K562 (cell line): ENCODE data around the gene RNF151. TPM values are rescaled to one million over a fixed set of nuclear protein-coding genes. Genes with fewer than 3 reads are reported as not detected.

ENCODE experiments used
- ATAC-seq: fragments of 200-7000 bp; cut with Tn5 transposase; 3 replicates; pipeline ENCODE4 v1.9.1; 2020; ENCODE audit warnings: moderate library complexity
- BruUV-seq: library from RNA; stranded (reverse); fragments of 400-500 nt; replicated peaks from 2 replicates; lab custom pipeline; 2021; lab: Mats Ljungman, UMichigan
- CTCF ChIA-PET: fragments of 300-600 bp; formaldehyde crosslinking; extraction: SDS; loops from one replicate; lab custom pipeline; 2021; ENCODE audit warnings: low intra/inter-chr PET ratio; lab: Yijun Ruan, JAX
- POLR2A ChIA-PET: fragments of 300-600, 350-650 bp; sonication (Branson Sonifier 250); formaldehyde crosslinking; extraction: SDS; loops from one replicate; lab custom pipeline; 2021; ENCODE audit warnings: antibody characterized with exemption, inconsistent platforms; lab: Yijun Ruan, JAX
- DNase-seq, 4 experiments: peaks; one replicate each; pipeline versions ENCODE4 v3.0.0 to v3.0.0-alpha.2; 2011 to 2018; ENCODE audit warnings: low spot score in 3 of 4, mixed read lengths in 3 of 4; ENCODE audit errors: extremely low read depth in 1 of 4
- FAIRE-seq: peaks from 2 replicates; lab custom pipeline; 2011; peaks lifted over from hg19 to GRCh38; lab: Jason Lieb, UNC
- H2AFZ ChIP-seq: 2 replicates; pipeline ENCODE4 v1.6.0; 2011; ENCODE audit warnings: low read depth, low read length, control low read depth, inconsistent platforms
- H3K27ac ChIP-seq: fragments of 200-600 bp; 3 replicates; pipeline ENCODE4 v1.8.0; 2011; ENCODE audit warnings: low read depth, mild to moderate bottlenecking, control low read depth, inconsistent platforms, low read length, moderate library complexity, mixed read lengths; ENCODE audit errors: extremely low read depth
- H3K27me3 ChIP-seq, 2 experiments: fragments of 300-600 bp in 1 of 2; 2 replicates in 1 of 2; 3 replicates in 1 of 2; pipeline versions ENCODE4 v1.6.0 to v1.8.0; 2011; ENCODE audit warnings: inconsistent platforms in 2 of 2, low read length in 2 of 2, mild to moderate bottlenecking in 1 of 2, mixed read lengths in 1 of 2, moderate library complexity in 1 of 2; ENCODE audit not compliant: control insufficient read depth in 2 of 2, insufficient read depth in 2 of 2
- H3K36me3 ChIP-seq: fragments of 300-600 bp; 3 replicates; pipeline ENCODE4 v1.8.0; 2011; ENCODE audit warnings: mild to moderate bottlenecking, low read length, inconsistent platforms; ENCODE audit not compliant: control insufficient read depth, insufficient read depth
- H3K4me1 ChIP-seq, 2 experiments: fragments of 200-600 bp in 1 of 2; replicated peaks in 1 of 2; 2 replicates in 1 of 2; 3 replicates in 1 of 2; pipeline versions ENCODE4 v1.5.1 to v1.8.0; 2011; ENCODE audit warnings: inconsistent platforms in 2 of 2, low read length in 2 of 2, mild to moderate bottlenecking in 1 of 2, mixed read lengths in 1 of 2, moderate library complexity in 1 of 2; ENCODE audit not compliant: control insufficient read depth in 2 of 2, insufficient read depth in 2 of 2
- H3K4me2 ChIP-seq: 2 replicates; pipeline ENCODE4 v1.6.1; 2011; ENCODE audit warnings: low read length, control low read depth, inconsistent platforms, mixed read lengths; ENCODE audit not compliant: insufficient read depth
- H3K4me3 ChIP-seq: fragments of 200-600 bp; sonication (generic), shearing (Covaris generic); 2 replicates; pipeline ENCODE4 v1.5.1; 2016; ENCODE audit warnings: control low read depth, inconsistent platforms
- H3K79me2 ChIP-seq: fragments of 200-600 bp; 3 replicates; pipeline ENCODE4 v1.8.0; 2011; ENCODE audit warnings: low read length, inconsistent platforms; ENCODE audit not compliant: control insufficient read depth, insufficient read depth
- H3K9ac ChIP-seq, 2 experiments: 2 replicates each; pipeline versions ENCODE4 v1.6.0 to v1.6.1; 2011; ENCODE audit warnings: low read depth in 2 of 2, low read length in 2 of 2, control low read depth in 1 of 2, inconsistent platforms in 1 of 2, mild to moderate bottlenecking in 1 of 2, mixed read lengths in 1 of 2; ENCODE audit not compliant: insufficient read depth in 1 of 2
- H3K9me1 ChIP-seq: one replicate; pipeline ENCODE4 v1.6.0; 2011; ENCODE audit warnings: inconsistent platforms, mild to moderate bottlenecking, low read length, moderate library complexity; ENCODE audit not compliant: control insufficient read depth, insufficient read depth
- H3K9me3 ChIP-seq: replicated peaks from 2 replicates; pipeline ENCODE4 v1.5.1; 2011; ENCODE audit warnings: low read depth, low read length, inconsistent platforms; ENCODE audit not compliant: control insufficient read depth, insufficient read depth
- H4K20me1 ChIP-seq: replicated peaks from 2 replicates; pipeline ENCODE4 v1.6.1; 2011; ENCODE audit warnings: low read length, inconsistent platforms, mixed read lengths; ENCODE audit not compliant: control insufficient read depth, insufficient read depth
- BHLHE40 ChIP-seq: IDR thresholded peaks from 2 replicates; pipeline ENCODE4 v1.6.1; 2011; ENCODE audit warnings: low read length, improper control_type of control experiment
- CEBPG ChIP-seq, 3 experiments: fragments of 200-800 bp in 1 of 3; sonication (Bioruptor generic) in 1 of 3; sonication (generic) in 1 of 3; formaldehyde crosslinking in 1 of 3; IDR thresholded peaks in 2 of 3; conservative IDR thresholded peaks in 1 of 3; 2 replicates each; pipeline versions ENCODE4 v1.6.1 to v1.8.0; 2016 to 2022; ENCODE audit warnings: missing compliant biosample characterization in 2 of 3, missing genetic modification characterization in 2 of 3, mild to moderate bottlenecking in 1 of 3, missing genetic modification reagents in 1 of 3
- JUN ChIP-seq, 2 experiments: sonication (generic) in 1 of 2; formaldehyde crosslinking in 1 of 2; IDR thresholded peaks; 2 replicates each; pipeline versions ENCODE4 v1.6.1 to v1.8.0; 2012 to 2022; ENCODE audit warnings: borderline replicate concordance in 2 of 2, mild to moderate bottlenecking in 2 of 2, improper control_type of control experiment in 1 of 2, low read depth in 1 of 2, low read length in 1 of 2, missing genetic modification reagents in 1 of 2
- NFE2 ChIP-seq: IDR thresholded peaks from 2 replicates; pipeline ENCODE4 v1.6.1; 2014; ENCODE audit warnings: antibody characterized with exemption, low read depth
- SP1 ChIP-seq: sonication (generic); formaldehyde crosslinking; IDR thresholded peaks from 2 replicates; pipeline ENCODE4 v1.8.1; 2022; ENCODE audit warnings: mild to moderate bottlenecking, missing genetic modification reagents
- ZNF586 ChIP-seq: fragments of 450-650 bp; formaldehyde crosslinking; conservative IDR thresholded peaks from 2 replicates; pipeline ENCODE4 v1.4.0; 2020; ENCODE audit warnings: mild to moderate bottlenecking, moderate library complexity
- ZNF668 ChIP-seq: fragments of 250-450 bp; sonication (Bioruptor Pico); IDR thresholded peaks from 2 replicates; pipeline ENCODE4 v1.8.0; 2022; ENCODE audit warnings: mild to moderate bottlenecking, inconsistent platforms
- WGBS: fragments of 100-300 bp; shearing (Covaris generic); methylation state at CpG from one replicate; pipeline ENCODE4 v1.1.6; 2016; ENCODE audit warnings: low coverage, mixed read lengths; ENCODE audit not compliant: insufficient coverage; ENCODE audit errors: missing lambda C conversion rate; 5-methylcytosine and 5-hydroxymethylcytosine counted together
- in situ Hi-C: fragments of 300-500 bp; cut with MboI; formaldehyde crosslinking; loops from 4 replicates; pipeline ENCODE4 v1.15.0; 2018; ENCODE audit warnings: inconsistent platforms, mixed read lengths
- intact Hi-C: fragments of 100-400 bp; cut with micrococcal nuclease; formaldehyde crosslinking; loops from 2 replicates; pipeline ENCODE4 v1.14.2; 2022
- polyA plus RNA-seq, 8 experiments: library from polyadenylated mRNA; depleted of rRNA in 4 of 8; stranded (reverse) in 5 of 8; unstranded in 3 of 8; fragments of >200 nt; fragmentation: Nextera tagmentation in 2 of 8; fragmentation: Illumina TruSeq in 1 of 8; extraction: Ambion mirVana in 2 of 8; extraction: Trizol in 1 of 8; gene quantifications; 2 replicates each; pipeline versions ENCODE4 v1.2.1 to v1.2.3, GENCODE V29; 2011 to 2014; ENCODE audit warnings: inconsistent platforms in 1 of 8, missing spikeins in 1 of 8
- total RNA-seq, 7 experiments: library from RNA; depleted of rRNA in 6 of 7; stranded (reverse); fragments of >200 nt in 6 of 7; fragmentation: Illumina TruSeq in 2 of 7; extraction: Trizol in 2 of 7; gene quantifications; 2 replicates each; pipeline versions ENCODE4 v1.2.1 to v1.2.3, GENCODE V29; 2011 to 2021; ENCODE audit warnings: low replicate concordance in 1 of 7
- TF ChIP-seq, protein P1 (sequence below), 2 experiments: fragments of 450-650 bp in 1 of 2; sonication (generic) in 1 of 2; formaldehyde crosslinking in 1 of 2; IDR thresholded peaks in 1 of 2; conservative IDR thresholded peaks in 1 of 2; 2 replicates each; pipeline versions ENCODE4 v1.6.1 to v1.8.1; 2016 to 2023; ENCODE audit warnings: mild to moderate bottlenecking in 2 of 2, moderate library complexity in 2 of 2, inconsistent platforms in 1 of 2, missing genetic modification reagents in 1 of 2
- TF ChIP-seq, protein P2 (sequence below): fragments of 450-650 bp; IDR thresholded peaks from 2 replicates; pipeline ENCODE4 v1.6.1; 2018; ENCODE audit not compliant: partially characterized antibody
- TF ChIP-seq, protein P3 (sequence below), 3 experiments: IDR thresholded peaks in 2 of 3; conservative IDR thresholded peaks in 1 of 3; 2 replicates each; pipeline ENCODE4 v1.5.1; 2011 to 2012; ENCODE audit warnings: low read length in 3 of 3, mild to moderate bottlenecking in 3 of 3, control low read depth in 2 of 3, improper control_type of control experiment in 1 of 3, inconsistent platforms in 1 of 3, low read depth in 1 of 3, mixed read lengths in 1 of 3, moderate library complexity in 1 of 3; ENCODE audit not compliant: insufficient read depth in 2 of 3

Gene RNF151
- total and polyA plus RNA-seq, 9 of the 15 experiments (the other 6 are each of a cell fraction or from before 2014, with no cell fraction given): not detected

DNA sequence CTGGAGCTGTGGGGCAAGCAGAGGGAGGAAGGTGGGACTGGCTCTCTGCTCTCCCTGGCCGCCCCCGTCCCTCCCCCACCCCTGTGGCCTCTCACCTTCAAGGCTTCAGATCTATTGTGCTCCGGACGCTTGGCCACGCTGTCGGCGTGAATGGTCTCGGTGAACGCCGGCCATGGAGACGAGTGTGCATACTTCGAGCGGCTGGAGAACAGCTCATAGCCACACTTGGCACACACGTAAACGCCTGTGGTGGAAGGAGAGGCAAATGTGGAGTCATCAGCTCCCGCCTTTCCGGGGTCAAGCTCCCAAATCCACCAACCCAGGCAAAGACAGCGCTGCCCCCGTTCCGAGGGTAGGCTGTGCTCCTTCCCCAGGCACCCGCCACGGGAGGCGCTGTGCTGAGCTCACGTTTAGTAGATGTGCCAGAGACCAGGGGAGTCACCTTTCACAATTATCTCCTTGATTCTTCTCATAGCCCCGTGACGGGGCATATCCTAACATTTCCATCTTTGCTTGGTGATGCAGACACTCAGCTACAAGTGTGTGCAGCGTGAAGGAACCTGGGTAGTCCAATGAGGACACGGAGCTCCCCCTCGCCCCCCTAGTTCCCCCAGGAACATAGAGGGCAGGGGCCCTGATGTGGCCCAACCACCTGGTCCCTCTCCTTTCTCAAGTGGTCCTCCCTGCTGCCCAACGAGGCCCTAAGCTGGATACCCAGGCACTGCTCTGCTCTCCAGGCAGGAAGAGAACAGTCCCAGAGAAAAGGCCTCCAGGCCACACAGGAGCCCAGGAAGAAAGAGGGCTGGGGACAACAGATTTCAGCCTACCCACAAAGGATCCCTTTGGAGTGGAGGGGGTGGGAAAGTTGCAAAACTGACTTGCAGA is 25.3 kb upstream of the RNF151 start:
- in situ Hi-C loops: no loop called here
- Histone ChIP-seq H3K9me3 (no peaks in the 10 kb centered on the region), H2AFZ (0 out of 2 replicates have a peak overlapping the region, but pooled peaks have one; percentile 49), H3K4me2 (peak overlapping the region; percentile 84), H3K9me1 (peaks cover 8% of the 10 kb centered on the region), H3K79me2 (peaks cover 20% of the 10 kb centered on the region), H3K27me3 (no peaks in the 10 kb centered on the region), H3K36me3 (peaks cover 37% of the 10 kb centered on the region; the same call in 2 of the 3 replicates), H3K4me1 (peaks cover 29 to 66% of the 10 kb centered on the region in 2 experiments), H4K20me1 (peaks cover 7% of the 10 kb centered on the region), H3K4me3 (peak overlapping the region; percentile 78), H3K9ac (peak overlapping the region; percentile 63 to 91), H3K27ac (peak overlapping the region; percentile 51)
- POLR2A ChIA-PET: interaction anchor here (0.7 to 1.6 kb wide), 7 partner anchors 9 to 213 kb away, joined by 3 to 7 read pairs (median 4); partner anchors contain the start of gene RPS2
- peak in 3 of 4 experiments; percentile 56 to 75 (median 66) for DNase-seq
- CTCF ChIA-PET: no interaction called here
- intact Hi-C loops: loop anchor here (2.0 kb wide), 1 partner anchor 23 kb away; the partner anchor contains the start of gene RPS2
- ATAC-seq: peak; percentile 25
- no TSS peak for BruUV-seq
- no peak for FAIRE-seq
- 54% methylated on average over 27 of the region's 30 CpGs for WGBS
- no peak for TF ChIP-seq JUN (IDR thresholded peaks at IDR 0.05; ENCODE audit: borderline replicate concordance, low read depth, low read length)
- no peak for TF ChIP-seq JUN (CRISPR knock-in tag; IDR thresholded peaks at IDR 0.05; ENCODE audit: borderline replicate concordance)
- 0 out of 2 replicates have a peak, but pooled peaks have one; percentile 2 for TF ChIP-seq SP1 (CRISPR knock-in tag)
- TF ChIP-seq NFE2: peak; percentile 11; the same call in 1 of the 2 replicates
- TF ChIP-seq, protein P1, sequence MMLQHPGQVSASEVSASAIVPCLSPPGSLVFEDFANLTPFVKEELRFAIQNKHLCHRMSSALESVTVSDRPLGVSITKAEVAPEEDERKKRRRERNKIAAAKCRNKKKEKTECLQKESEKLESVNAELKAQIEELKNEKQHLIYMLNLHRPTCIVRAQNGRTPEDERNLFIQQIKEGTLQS (IDR thresholded peaks at IDR 0.05): no peak
- TF ChIP-seq, protein P1 (CRISPR knock-in tag; conservative IDR thresholded peaks at IDR 0.05): no peak
- no peak for TF ChIP-seq ZNF668
- TF ChIP-seq, protein P2, sequence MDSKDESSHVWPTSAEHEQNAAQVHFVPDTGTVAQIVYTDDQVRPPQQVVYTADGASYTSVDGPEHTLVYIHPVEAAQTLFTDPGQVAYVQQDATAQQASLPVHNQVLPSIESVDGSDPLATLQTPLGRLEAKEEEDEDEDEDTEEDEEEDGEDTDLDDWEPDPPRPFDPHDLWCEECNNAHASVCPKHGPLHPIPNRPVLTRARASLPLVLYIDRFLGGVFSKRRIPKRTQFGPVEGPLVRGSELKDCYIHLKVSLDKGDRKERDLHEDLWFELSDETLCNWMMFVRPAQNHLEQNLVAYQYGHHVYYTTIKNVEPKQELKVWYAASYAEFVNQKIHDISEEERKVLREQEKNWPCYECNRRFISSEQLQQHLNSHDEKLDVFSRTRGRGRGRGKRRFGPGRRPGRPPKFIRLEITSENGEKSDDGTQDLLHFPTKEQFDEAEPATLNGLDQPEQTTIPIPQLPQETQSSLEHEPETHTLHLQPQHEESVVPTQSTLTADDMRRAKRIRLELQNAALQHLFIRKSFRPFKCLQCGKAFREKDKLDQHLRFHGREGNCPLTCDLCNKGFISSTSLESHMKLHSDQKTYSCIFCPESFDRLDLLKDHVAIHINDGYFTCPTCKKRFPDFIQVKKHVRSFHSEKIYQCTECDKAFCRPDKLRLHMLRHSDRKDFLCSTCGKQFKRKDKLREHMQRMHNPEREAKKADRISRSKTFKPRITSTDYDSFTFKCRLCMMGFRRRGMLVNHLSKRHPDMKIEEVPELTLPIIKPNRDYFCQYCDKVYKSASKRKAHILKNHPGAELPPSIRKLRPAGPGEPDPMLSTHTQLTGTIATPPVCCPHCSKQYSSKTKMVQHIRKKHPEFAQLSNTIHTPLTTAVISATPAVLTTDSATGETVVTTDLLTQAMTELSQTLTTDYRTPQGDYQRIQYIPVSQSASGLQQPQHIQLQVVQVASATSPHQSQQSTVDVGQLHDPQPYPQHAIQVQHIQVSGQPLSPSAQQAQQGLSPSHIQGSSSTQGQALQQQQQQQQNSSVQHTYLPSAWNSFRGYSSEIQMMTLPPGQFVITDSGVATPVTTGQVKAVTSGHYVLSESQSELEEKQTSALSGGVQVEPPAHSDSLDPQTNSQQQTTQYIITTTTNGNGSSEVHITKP: peak; percentile 69
- no peak for TF ChIP-seq CEBPG (CRISPR knock-in tag; IDR thresholded peaks at IDR 0.05)
- 0 out of 4 replicates have a peak, but pooled peaks of 1 of the 2 experiments have one; percentile 6 for TF ChIP-seq CEBPG (tag; conservative IDR thresholded peaks at IDR 0.05 in 1 of 2, IDR thresholded peaks at IDR 0.05 in 1 of 2)
- peak; percentile 86 for TF ChIP-seq BHLHE40
- TF ChIP-seq, protein P3, sequence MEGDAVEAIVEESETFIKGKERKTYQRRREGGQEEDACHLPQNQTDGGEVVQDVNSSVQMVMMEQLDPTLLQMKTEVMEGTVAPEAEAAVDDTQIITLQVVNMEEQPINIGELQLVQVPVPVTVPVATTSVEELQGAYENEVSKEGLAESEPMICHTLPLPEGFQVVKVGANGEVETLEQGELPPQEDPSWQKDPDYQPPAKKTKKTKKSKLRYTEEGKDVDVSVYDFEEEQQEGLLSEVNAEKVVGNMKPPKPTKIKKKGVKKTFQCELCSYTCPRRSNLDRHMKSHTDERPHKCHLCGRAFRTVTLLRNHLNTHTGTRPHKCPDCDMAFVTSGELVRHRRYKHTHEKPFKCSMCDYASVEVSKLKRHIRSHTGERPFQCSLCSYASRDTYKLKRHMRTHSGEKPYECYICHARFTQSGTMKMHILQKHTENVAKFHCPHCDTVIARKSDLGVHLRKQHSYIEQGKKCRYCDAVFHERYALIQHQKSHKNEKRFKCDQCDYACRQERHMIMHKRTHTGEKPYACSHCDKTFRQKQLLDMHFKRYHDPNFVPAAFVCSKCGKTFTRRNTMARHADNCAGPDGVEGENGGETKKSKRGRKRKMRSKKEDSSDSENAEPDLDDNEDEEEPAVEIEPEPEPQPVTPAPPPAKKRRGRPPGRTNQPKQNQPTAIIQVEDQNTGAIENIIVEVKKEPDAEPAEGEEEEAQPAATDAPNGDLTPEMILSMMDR (IDR thresholded peaks at IDR 0.05 in 2 of 3, conservative IDR thresholded peaks at IDR 0.05 in 1 of 3; ENCODE audit: insufficient read depth in 2 of 3, low read depth in 1 of 3, low read length in 3 of 3): peak; percentile 52 to 56 (median 56); a peak in 4 of 6 replicates
- TF ChIP-seq ZNF586 (CRISPR knock-in tag): no peak
